UCSD-AML1 (cell line): ENCODE measurements around the gene CHRNA3.
"Not testable (repeated sequence)": the region's sequence is repeated elsewhere in the genome, so short reads cannot be mapped to it uniquely, and the experiment has no call there.

ENCODE experiments used
- DNase-seq: peaks from one replicate; lab custom pipeline; 2025; ENCODE audit not compliant: unreplicated experiment; lab: John Stamatoyannopoulos, UW

CHRNA3 gene

GRCh38 chr15:78563092-78563491 lies 57.7 kb downstream of the CHRNA3 start:
- no peak for DNase-seq

GRCh38 chr15:78561490-78561889 lies 59.3 kb downstream of the CHRNA3 start:
- no peak for DNase-seq

GRCh38 chr15:78560201-78560600 lies 60.6 kb downstream of the CHRNA3 start:
- DNase-seq: not testable (repeated sequence)

- no peak for DNase-seq
Measured at GRCh38 chr15:78552597-78552996, 68.2 kb downstream of the CHRNA3 start.

- no peak for DNase-seq
Measured at GRCh38 chr15:78551902-78552301, 68.9 kb downstream of the CHRNA3 start.

GRCh38 chr15:78550815-78551214 lies 70.0 kb downstream of the CHRNA3 start:
- no peak for DNase-seq

- DNase-seq: no peak
Measured at GRCh38 chr15:78550194-78550593, 70.6 kb downstream of the CHRNA3 start.
